HEK293 (cell line): ENCODE data around the gene MARCHF10.

Experiments
- PRDM4 ChIP-seq: fragments of 450-650 bp; formaldehyde crosslinking; IDR thresholded peaks from 2 replicates; pipeline ENCODE4 v1.5.1; 2017; ENCODE audit warnings: missing biosample characterization, missing genetic modification characterization
- TRIM28 ChIP-seq: IDR thresholded peaks from 2 replicates; pipeline ENCODE4 v1.6.1; 2011; ENCODE audit warnings: low read length, control low read depth, borderline replicate concordance
- ZNF660 ChIP-seq: fragments of 450-650 bp; IDR thresholded peaks from 2 replicates; pipeline ENCODE4 v1.5.1; 2018; ENCODE audit warnings: missing biosample characterization, mild to moderate bottlenecking, missing genetic modification characterization
- TF ChIP-seq, protein P1 (sequence below): fragments of 450-650 bp; formaldehyde crosslinking; IDR thresholded peaks from 2 replicates; pipeline ENCODE4 v1.5.1; 2016; ENCODE audit warnings: missing biosample characterization, missing genetic modification characterization
- TF ChIP-seq, protein P2 (sequence below): fragments of 450-650 bp; formaldehyde crosslinking; IDR thresholded peaks from 2 replicates; pipeline ENCODE4 v1.5.1; 2016; ENCODE audit warnings: missing biosample characterization, missing genetic modification characterization
- TF ChIP-seq, protein P3 (sequence below): fragments of 450-650 bp; formaldehyde crosslinking; IDR thresholded peaks from 2 replicates; pipeline ENCODE4 v1.5.1; 2017; ENCODE audit warnings: missing biosample characterization, missing genetic modification characterization

- TF ChIP-seq PRDM4 = no peak
- no peak for TF ChIP-seq ZNF660 (tag by site-specific recombination)
- TF ChIP-seq, protein P1, sequence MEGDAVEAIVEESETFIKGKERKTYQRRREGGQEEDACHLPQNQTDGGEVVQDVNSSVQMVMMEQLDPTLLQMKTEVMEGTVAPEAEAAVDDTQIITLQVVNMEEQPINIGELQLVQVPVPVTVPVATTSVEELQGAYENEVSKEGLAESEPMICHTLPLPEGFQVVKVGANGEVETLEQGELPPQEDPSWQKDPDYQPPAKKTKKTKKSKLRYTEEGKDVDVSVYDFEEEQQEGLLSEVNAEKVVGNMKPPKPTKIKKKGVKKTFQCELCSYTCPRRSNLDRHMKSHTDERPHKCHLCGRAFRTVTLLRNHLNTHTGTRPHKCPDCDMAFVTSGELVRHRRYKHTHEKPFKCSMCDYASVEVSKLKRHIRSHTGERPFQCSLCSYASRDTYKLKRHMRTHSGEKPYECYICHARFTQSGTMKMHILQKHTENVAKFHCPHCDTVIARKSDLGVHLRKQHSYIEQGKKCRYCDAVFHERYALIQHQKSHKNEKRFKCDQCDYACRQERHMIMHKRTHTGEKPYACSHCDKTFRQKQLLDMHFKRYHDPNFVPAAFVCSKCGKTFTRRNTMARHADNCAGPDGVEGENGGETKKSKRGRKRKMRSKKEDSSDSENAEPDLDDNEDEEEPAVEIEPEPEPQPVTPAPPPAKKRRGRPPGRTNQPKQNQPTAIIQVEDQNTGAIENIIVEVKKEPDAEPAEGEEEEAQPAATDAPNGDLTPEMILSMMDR (tag by site-specific recombination) = no peak
- TF ChIP-seq, protein P2, sequence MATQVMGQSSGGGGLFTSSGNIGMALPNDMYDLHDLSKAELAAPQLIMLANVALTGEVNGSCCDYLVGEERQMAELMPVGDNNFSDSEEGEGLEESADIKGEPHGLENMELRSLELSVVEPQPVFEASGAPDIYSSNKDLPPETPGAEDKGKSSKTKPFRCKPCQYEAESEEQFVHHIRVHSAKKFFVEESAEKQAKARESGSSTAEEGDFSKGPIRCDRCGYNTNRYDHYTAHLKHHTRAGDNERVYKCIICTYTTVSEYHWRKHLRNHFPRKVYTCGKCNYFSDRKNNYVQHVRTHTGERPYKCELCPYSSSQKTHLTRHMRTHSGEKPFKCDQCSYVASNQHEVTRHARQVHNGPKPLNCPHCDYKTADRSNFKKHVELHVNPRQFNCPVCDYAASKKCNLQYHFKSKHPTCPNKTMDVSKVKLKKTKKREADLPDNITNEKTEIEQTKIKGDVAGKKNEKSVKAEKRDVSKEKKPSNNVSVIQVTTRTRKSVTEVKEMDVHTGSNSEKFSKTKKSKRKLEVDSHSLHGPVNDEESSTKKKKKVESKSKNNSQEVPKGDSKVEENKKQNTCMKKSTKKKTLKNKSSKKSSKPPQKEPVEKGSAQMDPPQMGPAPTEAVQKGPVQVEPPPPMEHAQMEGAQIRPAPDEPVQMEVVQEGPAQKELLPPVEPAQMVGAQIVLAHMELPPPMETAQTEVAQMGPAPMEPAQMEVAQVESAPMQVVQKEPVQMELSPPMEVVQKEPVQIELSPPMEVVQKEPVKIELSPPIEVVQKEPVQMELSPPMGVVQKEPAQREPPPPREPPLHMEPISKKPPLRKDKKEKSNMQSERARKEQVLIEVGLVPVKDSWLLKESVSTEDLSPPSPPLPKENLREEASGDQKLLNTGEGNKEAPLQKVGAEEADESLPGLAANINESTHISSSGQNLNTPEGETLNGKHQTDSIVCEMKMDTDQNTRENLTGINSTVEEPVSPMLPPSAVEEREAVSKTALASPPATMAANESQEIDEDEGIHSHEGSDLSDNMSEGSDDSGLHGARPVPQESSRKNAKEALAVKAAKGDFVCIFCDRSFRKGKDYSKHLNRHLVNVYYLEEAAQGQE = no peak
- TF ChIP-seq TRIM28 = no peak
- TF ChIP-seq, protein P3, sequence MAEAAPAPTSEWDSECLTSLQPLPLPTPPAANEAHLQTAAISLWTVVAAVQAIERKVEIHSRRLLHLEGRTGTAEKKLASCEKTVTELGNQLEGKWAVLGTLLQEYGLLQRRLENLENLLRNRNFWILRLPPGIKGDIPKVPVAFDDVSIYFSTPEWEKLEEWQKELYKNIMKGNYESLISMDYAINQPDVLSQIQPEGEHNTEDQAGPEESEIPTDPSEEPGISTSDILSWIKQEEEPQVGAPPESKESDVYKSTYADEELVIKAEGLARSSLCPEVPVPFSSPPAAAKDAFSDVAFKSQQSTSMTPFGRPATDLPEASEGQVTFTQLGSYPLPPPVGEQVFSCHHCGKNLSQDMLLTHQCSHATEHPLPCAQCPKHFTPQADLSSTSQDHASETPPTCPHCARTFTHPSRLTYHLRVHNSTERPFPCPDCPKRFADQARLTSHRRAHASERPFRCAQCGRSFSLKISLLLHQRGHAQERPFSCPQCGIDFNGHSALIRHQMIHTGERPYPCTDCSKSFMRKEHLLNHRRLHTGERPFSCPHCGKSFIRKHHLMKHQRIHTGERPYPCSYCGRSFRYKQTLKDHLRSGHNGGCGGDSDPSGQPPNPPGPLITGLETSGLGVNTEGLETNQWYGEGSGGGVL (tag by site-specific recombination) = peak; percentile 87
Observed at GRCh38 chr17:62653002-62653825, 154.9 kb downstream of the MARCHF10 start.
